ENCODE measurements around the gene ZNF432. TPM values are rescaled to one million over a fixed set of nuclear protein-coding genes. Genes with fewer than 3 reads are reported as not detected.
A peak's percentile ranks its signal among the peaks of the same experiment; 100 is the strongest.

Gene ZNF432
- total RNA-seq, 1 donor from 2014 or later = 4.5 TPM

GRCh38 chr19:52010674-52011073 is 38.0 kb downstream of the ZNF432 start:
- DNase-seq (ENCODE audit: low read depth in 2 of 2) = no peak

- peak; percentile 68 to 89 for DNase-seq (ENCODE audit: low read depth in 2 of 2)
These were observed 40.7 kb downstream of the ZNF432 start, which contains the start of gene ZNF615 for GRCh38 chr19:52007806-52008557. TSS of gene ZNF615 (minus strand) at chr19:52008211. CDS start at chr19:52003711, 4,500 bp downstream.

- peak in 1 of 2 donors; percentile 5 for DNase-seq (ENCODE audit: low read depth in 2 of 2)
These were observed 41.2 kb downstream of the ZNF432 start for GRCh38 chr19:52007451-52007805.

GRCh38 chr19:51994048-51994644 is 54.5 kb downstream of the ZNF432 start:
- no peak for DNase-seq (ENCODE audit: low read depth in 2 of 2)

GRCh38 chr19:51993422-51993821 is 55.2 kb downstream of the ZNF432 start:
- DNase-seq (ENCODE audit: low read depth in 2 of 2) = no peak

GRCh38 chr19:51986309-51987291 is 62.0 kb downstream of the ZNF432 start, which contains the start of gene ZNF350:
TSS of gene ZNF350 (minus strand) at chr19:51986840. CDS start at chr19:51974360, 12,480 bp downstream.
- peak; percentile 94 to 97 for DNase-seq (ENCODE audit: low read depth in 2 of 2)

- no peak for DNase-seq (ENCODE audit: low read depth in 2 of 2)
These were observed 65.3 kb downstream of the ZNF432 start for GRCh38 chr19:51983361-51983760.

Other genes with a start within 250 kb of the ZNF432 start
- gene ZNF577, start 160.9 kb downstream of the ZNF432 start, total RNA-seq = 1.2 and 3.0 TPM in 2 replicates
- 5.8 and 9.1 TPM in 2 replicates for gene ZNF649, start 143.8 kb downstream of the ZNF432 start, total RNA-seq
- 6.9 and 8.1 TPM in 2 replicates for gene ZNF613, start 121.4 kb downstream of the ZNF432 start, total RNA-seq
- 7.1 and 8.5 TPM in 2 replicates for gene ZNF350, start 62.0 kb downstream of the ZNF432 start, total RNA-seq
- 5.4 and 9.5 TPM in 2 replicates for gene ZNF615, start 40.6 kb downstream of the ZNF432 start, total RNA-seq
- 8.3 and 9.4 TPM in 2 replicates for gene ZNF614, start 20.5 kb downstream of the ZNF432 start, total RNA-seq
- 6.8 and 8.2 TPM in 2 replicates for gene ZNF841, start 46.9 kb upstream of the ZNF432 start, total RNA-seq
- 5.4 and 7.7 TPM in 2 replicates for gene ZNF616, start 91.1 kb upstream of the ZNF432 start, total RNA-seq
- gene ZNF836, start 122.8 kb upstream of the ZNF432 start, total RNA-seq = 7.5 and 7.8 TPM in 2 replicates
- 95.0 and 163 TPM in 2 replicates for gene PPP2R1A, start 141.2 kb upstream of the ZNF432 start, total RNA-seq
- 5.4 and 10.4 TPM in 2 replicates for gene ZNF766, start 220.7 kb upstream of the ZNF432 start, total RNA-seq
- 3.2 and 5.2 TPM in 2 replicates for gene ZNF480, start 248.3 kb upstream of the ZNF432 start, total RNA-seq